SU-DHL-6 (cell line): Measurements from ENCODE around the gene NUP50.

Experiments
- H2AFZ ChIP-seq: fragments of 200-600 bp; sonication (generic); 2 replicates; pipeline ENCODE4 v1.6.1; 2014; ENCODE audit warnings: low read depth, mild to moderate bottlenecking, moderate library complexity, mixed read lengths, antibody characterized with exemption, low read length; ENCODE audit not compliant: severe bottlenecking
- H3F3A ChIP-seq: fragments of 200-600 bp; shearing (Covaris generic); 2 replicates; pipeline ENCODE4 v1.6.0; 2016; ENCODE audit warnings: antibody characterized with exemption, mild to moderate bottlenecking; ENCODE audit not compliant: insufficient read depth
- H3K27ac ChIP-seq: fragments of 200-600 bp; sonication (generic); 2 replicates; pipeline ENCODE4 v1.5.1; 2016; ENCODE audit warnings: low read depth, mild to moderate bottlenecking, low read length, moderate library complexity, mixed read lengths
- H3K27me3 ChIP-seq: fragments of 200-600 bp; sonication (generic), shearing (Covaris generic); 2 replicates; pipeline ENCODE4 v1.6.0; 2014; ENCODE audit warnings: mild to moderate bottlenecking, low read length
- H3K36me3 ChIP-seq: fragments of 200-600 bp; sonication (generic); 2 replicates; pipeline ENCODE4 v1.6.1; 2014; ENCODE audit warnings: mild to moderate bottlenecking, low read length, mixed read lengths
- H3K4me2 ChIP-seq: fragments of 300-600, 200-600 bp; shearing (Covaris generic), sonication (generic); 2 replicates; pipeline ENCODE4 v1.6.0; 2014; ENCODE audit warnings: low read length, low read depth, mild to moderate bottlenecking; ENCODE audit not compliant: poor library complexity, severe bottlenecking
- H3K4me3 ChIP-seq: fragments of 200-600 bp; sonication (generic); 2 replicates; pipeline ENCODE4 v1.5.1; 2014; ENCODE audit warnings: antibody characterized with exemption, low read length, mild to moderate bottlenecking, mixed read lengths; ENCODE audit not compliant: insufficient read depth, poor library complexity, severe bottlenecking
- H3K79me2 ChIP-seq: fragments of 200-600 bp; sonication (generic); 2 replicates; pipeline ENCODE4 v1.6.1; 2014; ENCODE audit warnings: mild to moderate bottlenecking, low read length, moderate library complexity; ENCODE audit not compliant: insufficient read depth
- H3K9ac ChIP-seq: fragments of 200-600 bp; sonication (generic); 2 replicates; pipeline ENCODE4 v1.7.0; 2014; ENCODE audit warnings: mild to moderate bottlenecking, low read length
- H3K9me2 ChIP-seq: fragments of 200-600 bp; sonication (generic); replicated peaks from 2 replicates; pipeline ENCODE4 v1.6.1; 2014; ENCODE audit warnings: low read length; ENCODE audit not compliant: insufficient read depth
- H3K9me3 ChIP-seq: fragments of 200-600 bp; sonication (generic); 2 replicates; pipeline ENCODE4 v1.6.1; 2014; ENCODE audit warnings: low read length, mixed read lengths; ENCODE audit not compliant: insufficient read depth
- H4K20me1 ChIP-seq: fragments of 200-600 bp; sonication (generic); 2 replicates; pipeline ENCODE4 v1.6.1; 2014; ENCODE audit warnings: low read depth, mild to moderate bottlenecking, antibody characterized with exemption, low read length, moderate library complexity, mixed read lengths
- CTCF ChIP-seq: fragments of 200-600 bp; sonication (generic); IDR thresholded peaks from one replicate; pipeline ENCODE4 v1.5.1; 2017; ENCODE audit warnings: antibody characterized with exemption, mild to moderate bottlenecking, low read length, moderate library complexity; ENCODE audit not compliant: insufficient read depth, poor library complexity, severe bottlenecking
- EZH2phosphoT487 ChIP-seq: fragments of 200-600 bp; sonication (generic), shearing (Covaris generic); conservative IDR thresholded peaks from 2 replicates; pipeline ENCODE4 v1.6.1; 2018; ENCODE audit warnings: mild to moderate bottlenecking, antibody characterized with exemption, low read length, moderate library complexity, mixed read lengths

NUP50 gene

GRCh38 chr22:45210174-45210573 lies 46.4 kb downstream of the NUP50 start:
- Histone ChIP-seq H2AFZ (no peak overlapping the region), H3K9me2 (no peaks in the 10 kb centered on the region), H3K27me3 (no peaks in the 10 kb centered on the region), H3K4me2 (no peak overlapping the region), H3K9ac (no peak overlapping the region), H3K9me3 (no peaks in the 10 kb centered on the region), H3F3A (no peaks in the 10 kb centered on the region), H3K27ac (no peak overlapping the region), H3K79me2 (no peaks in the 10 kb centered on the region), H4K20me1 (no peaks in the 10 kb centered on the region), H3K36me3 (no peaks in the 10 kb centered on the region), H3K4me3 (no peak overlapping the region)
- TF ChIP-seq CTCF = no peak

GRCh38 chr22:45210577-45210976 lies 46.9 kb downstream of the NUP50 start:
- no peak for TF ChIP-seq CTCF
- TF ChIP-seq EZH2phosphoT487 = no peak
- Histone ChIP-seq H3K79me2 (no peaks in the 10 kb centered on the region), H3K36me3 (no peaks in the 10 kb centered on the region), H3K9me3 (no peaks in the 10 kb centered on the region), H3K4me2 (no peak overlapping the region), H4K20me1 (no peaks in the 10 kb centered on the region), H3K9me2 (no peaks in the 10 kb centered on the region), H2AFZ (no peak overlapping the region), H3F3A (no peaks in the 10 kb centered on the region), H3K4me3 (no peak overlapping the region), H3K27ac (no peak overlapping the region), H3K9ac (no peak overlapping the region), H3K27me3 (no peaks in the 10 kb centered on the region)

GRCh38 chr22:45210991-45211390 lies 47.3 kb downstream of the NUP50 start:
- no peaks in the 10 kb centered on the region for H3K36me3 ChIP-seq

More at GRCh38 chr22:45210991-45211390, 47.3 kb downstream of the NUP50 start:
- no peaks in the 10 kb centered on the region for H3K27me3 ChIP-seq
- no peak overlapping the region for H2AFZ ChIP-seq
- no peak overlapping the region for H3K4me2 ChIP-seq
- no peaks in the 10 kb centered on the region for H3K9me2 ChIP-seq
- no peak overlapping the region for H3K9ac ChIP-seq
- H3F3A ChIP-seq = no peaks in the 10 kb centered on the region
- H3K27ac ChIP-seq = no peak overlapping the region
- H3K79me2 ChIP-seq = no peaks in the 10 kb centered on the region
- no peak for TF ChIP-seq EZH2phosphoT487
- TF ChIP-seq CTCF = no peak
- H3K4me3 ChIP-seq = no peak overlapping the region
- no peaks in the 10 kb centered on the region for H3K9me3 ChIP-seq
- no peaks in the 10 kb centered on the region for H4K20me1 ChIP-seq
